Vagina (tissue), 2 donors: ENCODE measurements around the gene GNAZ.

Experiments used
- POLR2A ChIP-seq, 2 donors: fragments of 450-650 bp; IDR thresholded peaks; one replicate each; pipeline ENCODE4 v1.6.1; 2017; ENCODE audit warnings: antibody characterized with exemption in 2 of 2, mild to moderate bottlenecking in 2 of 2, moderate library complexity in 2 of 2
- POLR2AphosphoS5 ChIP-seq, 2 donors: sonication (generic); formaldehyde crosslinking; IDR thresholded peaks; one replicate each; pipeline ENCODE4 v1.9.0; 2017; ENCODE audit warnings: antibody characterized with exemption in 2 of 2, mild to moderate bottlenecking in 2 of 2, low read depth in 1 of 2; ENCODE audit not compliant: insufficient read depth in 1 of 2
- TF ChIP-seq, protein P1 (sequence below), 3 experiments: fragments of 450-650 bp in 2 of 3; fragments of 200-600 bp in 1 of 3; sonication (generic) in 1 of 3; IDR thresholded peaks; one replicate each; pipeline ENCODE4 v1.5.1; 2017 to 2019; ENCODE audit warnings: antibody characterized with exemption in 3 of 3, mild to moderate bottlenecking in 2 of 3, moderate library complexity in 2 of 3

DNA sequence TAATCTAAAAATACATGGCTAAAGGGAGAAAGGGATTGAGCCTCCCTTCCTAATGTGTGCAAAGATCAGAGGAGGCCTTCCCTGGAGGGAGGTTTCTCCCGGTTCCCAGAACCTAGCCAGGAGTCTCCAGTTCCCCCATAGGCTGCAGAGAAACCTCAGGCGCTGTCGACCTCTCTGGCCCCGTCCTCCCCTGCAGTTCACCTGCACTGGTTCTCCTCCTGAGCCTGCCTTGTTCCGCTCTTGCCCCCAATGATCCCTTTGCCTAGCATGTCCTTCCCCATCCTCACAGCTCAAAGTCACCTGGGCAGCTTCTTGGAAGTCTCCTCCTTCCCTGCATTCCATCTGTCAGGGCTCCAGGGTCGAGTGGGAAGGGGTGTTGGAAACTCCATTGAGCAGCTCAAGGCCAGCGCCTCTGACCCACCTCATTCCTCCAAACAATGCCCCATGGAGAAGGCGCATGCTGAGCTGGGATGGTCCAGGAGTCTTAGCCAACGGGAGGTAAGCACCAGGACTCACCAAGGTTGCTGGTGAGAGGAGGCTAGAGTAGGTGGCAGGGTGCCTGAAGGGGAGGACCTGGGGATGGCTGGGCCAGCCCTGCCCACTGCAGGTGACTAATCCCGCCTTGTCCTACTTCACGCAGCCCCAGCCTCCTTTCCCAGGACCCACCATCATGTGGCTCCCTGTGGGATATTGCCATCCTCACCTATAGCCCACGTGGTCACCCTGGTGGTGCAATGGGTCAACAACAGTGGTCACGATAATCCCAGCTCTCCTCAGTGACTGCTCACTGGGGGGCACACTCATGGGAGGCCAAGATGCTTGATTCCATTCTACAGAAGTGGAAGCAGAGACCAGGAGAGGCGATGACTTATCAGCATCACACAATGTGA, 56.1 kb downstream of the GNAZ start:
- TF ChIP-seq, protein P1, sequence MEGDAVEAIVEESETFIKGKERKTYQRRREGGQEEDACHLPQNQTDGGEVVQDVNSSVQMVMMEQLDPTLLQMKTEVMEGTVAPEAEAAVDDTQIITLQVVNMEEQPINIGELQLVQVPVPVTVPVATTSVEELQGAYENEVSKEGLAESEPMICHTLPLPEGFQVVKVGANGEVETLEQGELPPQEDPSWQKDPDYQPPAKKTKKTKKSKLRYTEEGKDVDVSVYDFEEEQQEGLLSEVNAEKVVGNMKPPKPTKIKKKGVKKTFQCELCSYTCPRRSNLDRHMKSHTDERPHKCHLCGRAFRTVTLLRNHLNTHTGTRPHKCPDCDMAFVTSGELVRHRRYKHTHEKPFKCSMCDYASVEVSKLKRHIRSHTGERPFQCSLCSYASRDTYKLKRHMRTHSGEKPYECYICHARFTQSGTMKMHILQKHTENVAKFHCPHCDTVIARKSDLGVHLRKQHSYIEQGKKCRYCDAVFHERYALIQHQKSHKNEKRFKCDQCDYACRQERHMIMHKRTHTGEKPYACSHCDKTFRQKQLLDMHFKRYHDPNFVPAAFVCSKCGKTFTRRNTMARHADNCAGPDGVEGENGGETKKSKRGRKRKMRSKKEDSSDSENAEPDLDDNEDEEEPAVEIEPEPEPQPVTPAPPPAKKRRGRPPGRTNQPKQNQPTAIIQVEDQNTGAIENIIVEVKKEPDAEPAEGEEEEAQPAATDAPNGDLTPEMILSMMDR (IDR thresholded peaks at IDR 0.05): no peak
- TF ChIP-seq POLR2AphosphoS5 (IDR thresholded peaks at IDR 0.05; ENCODE audit: insufficient read depth in 1 of 2, low read depth in 1 of 2) (no peak), POLR2A (IDR thresholded peaks at IDR 0.05) (no peak)
